K562 (cell line): ENCODE data around the gene POR. TPM values are rescaled to one million over a fixed set of nuclear protein-coding genes. Genes with fewer than 3 reads are reported as not detected.

Experiments used
- ATAC-seq: fragments of 200-7000 bp; cut with Tn5 transposase; 3 replicates; pipeline ENCODE4 v1.9.1; 2020; ENCODE audit warnings: moderate library complexity
- BruUV-seq: library from RNA; stranded (reverse); fragments of 400-500 nt; replicated peaks from 2 replicates; lab custom pipeline; 2021; lab: Mats Ljungman, UMichigan
- CTCF ChIA-PET: fragments of 300-600 bp; formaldehyde crosslinking; extraction: SDS; loops from one replicate; lab custom pipeline; 2021; ENCODE audit warnings: low intra/inter-chr PET ratio; lab: Yijun Ruan, JAX
- POLR2A ChIA-PET: fragments of 300-600, 350-650 bp; sonication (Branson Sonifier 250); formaldehyde crosslinking; extraction: SDS; loops from one replicate; lab custom pipeline; 2021; ENCODE audit warnings: antibody characterized with exemption, inconsistent platforms; lab: Yijun Ruan, JAX
- DNase-seq, 4 experiments: peaks; one replicate each; pipeline versions ENCODE4 v3.0.0 to v3.0.0-alpha.2; 2011 to 2018; ENCODE audit warnings: low spot score in 3 of 4, mixed read lengths in 3 of 4; ENCODE audit errors: extremely low read depth in 1 of 4
- FAIRE-seq: peaks from 2 replicates; lab custom pipeline; 2011; peaks lifted over from hg19 to GRCh38; lab: Jason Lieb, UNC
- H2AFZ ChIP-seq: 2 replicates; pipeline ENCODE4 v1.6.0; 2011; ENCODE audit warnings: low read depth, low read length, control low read depth, inconsistent platforms
- H3K27ac ChIP-seq: fragments of 200-600 bp; 3 replicates; pipeline ENCODE4 v1.8.0; 2011; ENCODE audit warnings: low read depth, mild to moderate bottlenecking, control low read depth, inconsistent platforms, low read length, moderate library complexity, mixed read lengths; ENCODE audit errors: extremely low read depth
- H3K27me3 ChIP-seq, 2 experiments: fragments of 300-600 bp in 1 of 2; 2 replicates in 1 of 2; 3 replicates in 1 of 2; pipeline versions ENCODE4 v1.6.0 to v1.8.0; 2011; ENCODE audit warnings: inconsistent platforms in 2 of 2, low read length in 2 of 2, mild to moderate bottlenecking in 1 of 2, mixed read lengths in 1 of 2, moderate library complexity in 1 of 2; ENCODE audit not compliant: control insufficient read depth in 2 of 2, insufficient read depth in 2 of 2
- H3K36me3 ChIP-seq: fragments of 300-600 bp; 3 replicates; pipeline ENCODE4 v1.8.0; 2011; ENCODE audit warnings: mild to moderate bottlenecking, low read length, inconsistent platforms; ENCODE audit not compliant: control insufficient read depth, insufficient read depth
- H3K4me1 ChIP-seq, 2 experiments: fragments of 200-600 bp in 1 of 2; replicated peaks in 1 of 2; 2 replicates in 1 of 2; 3 replicates in 1 of 2; pipeline versions ENCODE4 v1.5.1 to v1.8.0; 2011; ENCODE audit warnings: inconsistent platforms in 2 of 2, low read length in 2 of 2, mild to moderate bottlenecking in 1 of 2, mixed read lengths in 1 of 2, moderate library complexity in 1 of 2; ENCODE audit not compliant: control insufficient read depth in 2 of 2, insufficient read depth in 2 of 2
- H3K4me2 ChIP-seq: 2 replicates; pipeline ENCODE4 v1.6.1; 2011; ENCODE audit warnings: low read length, control low read depth, inconsistent platforms, mixed read lengths; ENCODE audit not compliant: insufficient read depth
- H3K4me3 ChIP-seq: fragments of 200-600 bp; sonication (generic), shearing (Covaris generic); 2 replicates; pipeline ENCODE4 v1.5.1; 2016; ENCODE audit warnings: control low read depth, inconsistent platforms
- H3K79me2 ChIP-seq: fragments of 200-600 bp; 3 replicates; pipeline ENCODE4 v1.8.0; 2011; ENCODE audit warnings: low read length, inconsistent platforms; ENCODE audit not compliant: control insufficient read depth, insufficient read depth
- H3K9ac ChIP-seq, 2 experiments: 2 replicates each; pipeline versions ENCODE4 v1.6.0 to v1.6.1; 2011; ENCODE audit warnings: low read depth in 2 of 2, low read length in 2 of 2, control low read depth in 1 of 2, inconsistent platforms in 1 of 2, mild to moderate bottlenecking in 1 of 2, mixed read lengths in 1 of 2; ENCODE audit not compliant: insufficient read depth in 1 of 2
- H3K9me1 ChIP-seq: one replicate; pipeline ENCODE4 v1.6.0; 2011; ENCODE audit warnings: inconsistent platforms, mild to moderate bottlenecking, low read length, moderate library complexity; ENCODE audit not compliant: control insufficient read depth, insufficient read depth
- H3K9me3 ChIP-seq: replicated peaks from 2 replicates; pipeline ENCODE4 v1.5.1; 2011; ENCODE audit warnings: low read depth, low read length, inconsistent platforms; ENCODE audit not compliant: control insufficient read depth, insufficient read depth
- H4K20me1 ChIP-seq: replicated peaks from 2 replicates; pipeline ENCODE4 v1.6.1; 2011; ENCODE audit warnings: low read length, inconsistent platforms, mixed read lengths; ENCODE audit not compliant: control insufficient read depth, insufficient read depth
- BCOR ChIP-seq: fragments of 450-650 bp; IDR thresholded peaks from 2 replicates; pipeline ENCODE4 v1.6.1; 2016
- EZH2 ChIP-seq: IDR thresholded peaks from 2 replicates; pipeline ENCODE4 v1.6.1; 2012; ENCODE audit warnings: low read depth, mild to moderate bottlenecking, inconsistent platforms, low read length, borderline replicate concordance
- MCM2 ChIP-seq: fragments of 450-650 bp; IDR thresholded peaks from 2 replicates; pipeline ENCODE4 v1.6.1; 2017; ENCODE audit warnings: low read depth, mild to moderate bottlenecking
- NR4A1 ChIP-seq, 2 experiments: fragments of 250-450 bp in 1 of 2; fragments of 450-650 bp in 1 of 2; sonication (Bioruptor Pico) in 1 of 2; IDR thresholded peaks; 2 replicates each; pipeline versions ENCODE4 v1.4.0 to v1.6.1; 2016 to 2020; ENCODE audit warnings: mild to moderate bottlenecking in 2 of 2, missing compliant biosample characterization in 1 of 2, missing genetic modification characterization in 1 of 2, moderate library complexity in 1 of 2
- USF1 ChIP-seq: sonication (generic); formaldehyde crosslinking; IDR thresholded peaks from 2 replicates; pipeline ENCODE4 v1.9.0; 2022; ENCODE audit warnings: mild to moderate bottlenecking, missing genetic modification reagents
- ZBTB7A ChIP-seq: IDR thresholded peaks from 2 replicates; pipeline ENCODE4 v1.6.1; 2011; ENCODE audit warnings: low read depth, mild to moderate bottlenecking, low read length, moderate library complexity, borderline replicate concordance; ENCODE audit not compliant: control insufficient read depth
- ZNF124 ChIP-seq: sonication (generic); formaldehyde crosslinking; IDR thresholded peaks from 2 replicates; pipeline ENCODE4 v1.8.1; 2022; ENCODE audit warnings: missing genetic modification reagents
- ZNF407 ChIP-seq: fragments of 450-650 bp; IDR thresholded peaks from 2 replicates; pipeline ENCODE4 v1.6.1; 2016; ENCODE audit warnings: low read depth
- ZNF740 ChIP-seq, 3 experiments: fragments of 200-800 bp in 1 of 3; sonication (Bioruptor generic) in 1 of 3; sonication (generic) in 1 of 3; formaldehyde crosslinking in 1 of 3; IDR thresholded peaks; 2 replicates each; pipeline versions ENCODE4 v1.6.1 to v1.8.0; 2016 to 2022; ENCODE audit warnings: mild to moderate bottlenecking in 2 of 3, missing compliant biosample characterization in 2 of 3, missing genetic modification characterization in 2 of 3, missing genetic modification reagents in 1 of 3
- WGBS: fragments of 100-300 bp; shearing (Covaris generic); methylation state at CpG from one replicate; pipeline ENCODE4 v1.1.6; 2016; ENCODE audit warnings: low coverage, mixed read lengths; ENCODE audit not compliant: insufficient coverage; ENCODE audit errors: missing lambda C conversion rate; 5-methylcytosine and 5-hydroxymethylcytosine counted together
- in situ Hi-C: fragments of 300-500 bp; cut with MboI; formaldehyde crosslinking; loops from 4 replicates; pipeline ENCODE4 v1.15.0; 2018; ENCODE audit warnings: inconsistent platforms, mixed read lengths
- intact Hi-C: fragments of 100-400 bp; cut with micrococcal nuclease; formaldehyde crosslinking; loops from 2 replicates; pipeline ENCODE4 v1.14.2; 2022
- polyA plus RNA-seq, 8 experiments: library from polyadenylated mRNA; depleted of rRNA in 4 of 8; stranded (reverse) in 5 of 8; unstranded in 3 of 8; fragments of >200 nt; fragmentation: Nextera tagmentation in 2 of 8; fragmentation: Illumina TruSeq in 1 of 8; extraction: Ambion mirVana in 2 of 8; extraction: Trizol in 1 of 8; gene quantifications; 2 replicates each; pipeline versions ENCODE4 v1.2.1 to v1.2.3, GENCODE V29; 2011 to 2014; ENCODE audit warnings: inconsistent platforms in 1 of 8, missing spikeins in 1 of 8
- total RNA-seq, 7 experiments: library from RNA; depleted of rRNA in 6 of 7; stranded (reverse); fragments of >200 nt in 6 of 7; fragmentation: Illumina TruSeq in 2 of 7; extraction: Trizol in 2 of 7; gene quantifications; 2 replicates each; pipeline versions ENCODE4 v1.2.1 to v1.2.3, GENCODE V29; 2011 to 2021; ENCODE audit warnings: low replicate concordance in 1 of 7

POR gene
- total and polyA plus RNA-seq, 9 of the 15 experiments (the other 6 are each of a cell fraction or from before 2014, with no cell fraction given): 4.7 to 142 (median 40.8) TPM

GRCh38 chr7:75989500-75990388, 74.8 kb downstream of the POR start:
- no peak overlapping the region for H2AFZ ChIP-seq
- ChIA-PET POLR2A (interaction anchor here (0.6 to 2.1 kb wide), 4 partner anchors 12 to 35 kb away, joined by 3 to 6 read pairs (median 4); no protein-coding TSS in a partner anchor), CTCF (no interaction called here)
- H3K27ac ChIP-seq: no peak overlapping the region
- in situ Hi-C loops: no loop called here
- H3K9me1 ChIP-seq: peaks cover 4% of the 10 kb centered on the region
- H3K36me3 ChIP-seq: peaks cover 36% of the 10 kb centered on the region; the same call in 1 of the 3 replicates
- no peaks in the 10 kb centered on the region for H3K9me3 ChIP-seq
- peak overlapping the region in 1 of 2 experiments; percentile 60; a peak in 2 of 4 replicates for H3K9ac ChIP-seq
- H3K79me2 ChIP-seq: peaks cover 2% of the 10 kb centered on the region; the same call in 1 of the 3 replicates
- DNase-seq: no peak
- peak; percentile 78 for FAIRE-seq
- H3K27me3 ChIP-seq: no peaks in the 10 kb centered on the region
- no peak for ATAC-seq
- H3K4me2 ChIP-seq: no peak overlapping the region
- no peak overlapping the region for H3K4me3 ChIP-seq
- intact Hi-C loops: no loop called here
- WGBS: 65% methylated on average over 20 of the region's 21 CpGs
- H3K4me1 ChIP-seq: peaks cover 29 to 87% of the 10 kb centered on the region in 2 experiments
- BruUV-seq: no TSS peak
- H4K20me1 ChIP-seq: peaks cover 5% of the 10 kb centered on the region; the same call in 1 of the 2 replicates
- TF ChIP-seq MCM2 (peak; percentile 53; the same call in 1 of the 2 replicates), ZNF124 (no peak), ZNF407 (no peak), EZH2 (no peak), ZBTB7A (0 out of 2 replicates have a peak, but pooled peaks have one; percentile 22), BCOR (peak; percentile 54; the same call in 1 of the 2 replicates), NR4A1 (CRISPR knock-in tag; IDR thresholded peaks at IDR 0.05) (no peak), NR4A1 (tag; IDR thresholded peaks at IDR 0.05) (no peak), USF1 (CRISPR knock-in tag) (no peak), ZNF740 (CRISPR knock-in tag; IDR thresholded peaks at IDR 0.05) (0 out of 2 replicates have a peak, but pooled peaks have one; percentile 5), ZNF740 (tag; IDR thresholded peaks at IDR 0.05) (no peak)
